ENCODE results near the gene CDKAL1. TPM values are rescaled to one million over a fixed set of nuclear protein-coding genes. Genes with fewer than 3 reads are reported as not detected.

The CDKAL1 gene
- total and polyA plus RNA-seq, 11 donors: 3.2 to 14.3 (median 9.3) TPM

DNA sequence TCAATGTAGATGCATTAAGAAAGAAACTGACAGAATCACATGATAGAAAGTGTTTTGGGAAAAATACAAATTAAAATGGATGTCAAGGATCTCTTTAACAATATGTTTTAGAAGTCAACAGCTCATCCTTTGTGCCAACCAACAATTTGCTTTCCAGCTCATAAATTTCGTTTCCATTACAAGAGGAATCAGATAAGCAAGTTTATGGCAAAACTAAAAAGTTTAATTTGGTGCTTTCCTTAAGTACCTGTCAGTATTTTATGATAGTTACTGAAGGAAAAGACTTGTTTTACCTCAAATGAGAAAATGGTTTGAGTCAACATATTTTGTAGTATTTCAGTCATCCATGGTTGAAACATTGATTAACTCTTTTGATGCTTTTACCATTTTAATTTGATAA lies 130.0 kb downstream of the CDKAL1 start:
- intact Hi-C loops (cut with DNase I): no loop called here
- H3K9me3 ChIP-seq: no peaks in the 10 kb centered on the region
- no peak for ATAC-seq

DNA sequence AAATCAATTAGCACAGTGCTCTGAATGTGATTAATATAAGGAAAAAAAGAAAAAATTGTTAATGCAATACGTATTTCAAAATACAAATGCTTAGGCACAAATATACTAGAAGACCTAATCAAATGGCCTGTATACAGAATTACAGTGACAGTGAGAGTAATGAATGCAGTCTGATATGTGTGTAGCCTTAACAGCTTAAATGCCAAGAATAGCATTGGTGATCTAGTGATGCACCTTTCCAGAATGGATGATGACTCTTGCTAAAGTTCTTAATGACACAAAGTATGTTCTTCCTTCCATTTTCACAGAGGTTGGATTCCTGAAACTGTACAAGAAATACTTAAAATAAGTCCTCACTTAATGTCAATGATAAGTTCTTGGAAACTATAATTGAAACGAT lies 131.0 kb downstream of the CDKAL1 start:
- no peak overlapping the region for H3K27ac ChIP-seq
- TF ChIP-seq POLR2A (IDR thresholded peaks at IDR 0.05): no peak
- TF ChIP-seq, protein P1, sequence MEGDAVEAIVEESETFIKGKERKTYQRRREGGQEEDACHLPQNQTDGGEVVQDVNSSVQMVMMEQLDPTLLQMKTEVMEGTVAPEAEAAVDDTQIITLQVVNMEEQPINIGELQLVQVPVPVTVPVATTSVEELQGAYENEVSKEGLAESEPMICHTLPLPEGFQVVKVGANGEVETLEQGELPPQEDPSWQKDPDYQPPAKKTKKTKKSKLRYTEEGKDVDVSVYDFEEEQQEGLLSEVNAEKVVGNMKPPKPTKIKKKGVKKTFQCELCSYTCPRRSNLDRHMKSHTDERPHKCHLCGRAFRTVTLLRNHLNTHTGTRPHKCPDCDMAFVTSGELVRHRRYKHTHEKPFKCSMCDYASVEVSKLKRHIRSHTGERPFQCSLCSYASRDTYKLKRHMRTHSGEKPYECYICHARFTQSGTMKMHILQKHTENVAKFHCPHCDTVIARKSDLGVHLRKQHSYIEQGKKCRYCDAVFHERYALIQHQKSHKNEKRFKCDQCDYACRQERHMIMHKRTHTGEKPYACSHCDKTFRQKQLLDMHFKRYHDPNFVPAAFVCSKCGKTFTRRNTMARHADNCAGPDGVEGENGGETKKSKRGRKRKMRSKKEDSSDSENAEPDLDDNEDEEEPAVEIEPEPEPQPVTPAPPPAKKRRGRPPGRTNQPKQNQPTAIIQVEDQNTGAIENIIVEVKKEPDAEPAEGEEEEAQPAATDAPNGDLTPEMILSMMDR (IDR thresholded peaks at IDR 0.05): no peak
- no peaks in the 10 kb centered on the region for H3K36me3 ChIP-seq
- H3K4me1 ChIP-seq: peaks cover 0 to 12% (median 6%) of the 10 kb centered on the region in 12 donors
- ATAC-seq: no peak
- DNase-seq: no peak
- intact Hi-C loops (cut with DNase I): no loop called here
- H3K9me3 ChIP-seq: no peaks in the 10 kb centered on the region
- H3K4me3 ChIP-seq: no peak overlapping the region
- H3K27me3 ChIP-seq: no peaks in the 10 kb centered on the region
- 64 to 96% (median 88%) methylated on average over 2 of the region's 2 CpGs for WGBS, 4 donors

More for the DNA sequence above, 130.0 kb downstream of the CDKAL1 start:
- H3K36me3 ChIP-seq: no peaks in the 10 kb centered on the region
- no peaks in the 10 kb centered on the region for H3K27me3 ChIP-seq
- WGBS, 4 donors: 93 to 98% (median 94%) methylated on average over 1 of the region's 1 CpG
- peaks cover 0 to 12% (median 6%) of the 10 kb centered on the region in 12 donors for H3K4me1 ChIP-seq
- no peak overlapping the region for H3K27ac ChIP-seq
- TF ChIP-seq, protein P1 (IDR thresholded peaks at IDR 0.05): no peak
- TF ChIP-seq POLR2A (IDR thresholded peaks at IDR 0.05): no peak
- H3K4me3 ChIP-seq: no peak overlapping the region
- DNase-seq: no peak

DNA sequence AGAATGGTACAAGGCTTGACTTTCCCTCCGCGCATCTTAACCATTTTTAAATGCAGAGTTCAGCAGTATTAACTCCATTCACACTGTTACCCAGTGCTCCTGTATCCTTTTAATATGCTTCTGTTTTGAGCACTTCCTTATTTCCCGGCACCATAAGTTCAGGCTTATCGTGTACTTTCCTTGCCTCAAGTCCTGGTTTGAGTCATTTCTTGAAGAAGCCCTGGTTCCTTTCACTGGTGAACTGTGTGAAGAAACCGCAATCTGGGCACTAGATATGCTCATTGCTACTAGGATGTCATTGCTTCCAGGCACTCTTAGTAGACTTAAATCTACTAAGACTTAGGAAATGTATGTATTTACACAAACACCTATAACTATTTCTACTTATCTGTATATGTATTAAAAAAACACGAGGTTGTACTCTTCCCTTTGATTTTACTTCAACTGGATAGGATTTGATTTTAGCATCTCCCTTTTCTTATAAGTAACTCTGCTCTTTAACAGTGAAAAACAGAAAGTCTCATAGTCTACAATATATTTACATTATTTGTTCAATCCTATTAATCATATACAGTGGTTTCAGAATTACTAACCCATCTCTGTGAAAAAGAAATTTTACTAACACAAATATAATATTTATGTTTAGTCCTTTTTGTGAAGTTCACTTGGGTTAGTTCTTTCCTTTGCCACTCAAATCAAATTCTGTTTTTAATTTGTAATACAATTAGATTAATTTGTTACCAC lies 135.5 kb downstream of the CDKAL1 start:
- ATAC-seq: no peak
- no peak overlapping the region for H3K4me3 ChIP-seq
- H3K27me3 ChIP-seq: no peaks in the 10 kb centered on the region
- no peak overlapping the region for H3K27ac ChIP-seq
- intact Hi-C loops (cut with DNase I): no loop called here
- DNase-seq: no peak
- TF ChIP-seq POLR2A (IDR thresholded peaks at IDR 0.05): no peak
- TF ChIP-seq, protein P1 (IDR thresholded peaks at IDR 0.05): no peak
- H3K36me3 ChIP-seq: no peaks in the 10 kb centered on the region
- H3K4me1 ChIP-seq: peaks cover 0 to 10% (median 0%) of the 10 kb centered on the region in 12 donors
- no peaks in the 10 kb centered on the region for H3K9me3 ChIP-seq
- 90 to 94% (median 91%) methylated on average over 6 of the region's 6 CpGs for WGBS, 4 donors

DNA sequence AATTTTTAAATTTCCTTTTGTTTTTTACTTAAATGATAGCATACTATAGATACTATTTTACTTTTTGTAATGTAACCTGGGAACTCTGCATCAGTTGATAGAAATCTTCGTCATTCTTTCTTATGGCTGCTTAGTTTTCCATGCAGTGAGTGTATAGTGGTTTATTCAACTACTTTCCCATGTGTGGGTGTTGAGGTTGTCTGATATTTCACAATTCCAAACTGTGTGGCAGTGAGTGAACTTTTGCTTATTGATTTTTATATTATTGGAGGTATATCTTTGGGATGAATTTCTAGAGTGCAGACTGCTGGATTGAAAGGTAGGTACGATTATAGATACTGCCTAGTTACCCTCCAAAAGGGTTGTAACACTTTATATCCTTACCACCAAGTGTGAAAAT lies 136.5 kb downstream of the CDKAL1 start:
- TF ChIP-seq POLR2A (IDR thresholded peaks at IDR 0.05): no peak
- TF ChIP-seq, protein P1 (IDR thresholded peaks at IDR 0.05): no peak

More for the DNA sequence above, 136.5 kb downstream of the CDKAL1 start:
- H3K4me1 ChIP-seq: peaks cover 0 to 10% (median 0%) of the 10 kb centered on the region in 12 donors
- H3K36me3 ChIP-seq: no peaks in the 10 kb centered on the region
- H3K27me3 ChIP-seq: no peaks in the 10 kb centered on the region
- ATAC-seq (no peak), DNase-seq (no peak)
- no peaks in the 10 kb centered on the region for H3K9me3 ChIP-seq
- H3K27ac ChIP-seq: no peak overlapping the region
- WGBS, 4 donors: 95 to 97% (median 97%) methylated on average over 2 of the region's 2 CpGs
- intact Hi-C loops (cut with DNase I): no loop called here
- H3K4me3 ChIP-seq: no peak overlapping the region
